IgD-negative memory B cell (primary cell): Measurements from ENCODE around the gene ARHGAP44. TPM values are rescaled to one million over a fixed set of nuclear protein-coding genes. Genes with fewer than 3 reads are reported as not detected.
A peak's percentile ranks its signal among the peaks of the same experiment; 100 is the strongest.
"Not testable (repeated sequence)": the region's sequence is repeated elsewhere in the genome, so short reads cannot be mapped to it uniquely, and the experiment has no call there.

Experiments used
- H3K27ac Mint-ChIP-seq, 3 donors: one replicate each; pipeline ENCODE4 v1.8.0; 2020 to 2022; ENCODE audit warnings: mild to moderate bottlenecking in 3 of 3, mixed read lengths in 3 of 3, moderate library complexity in 1 of 3
- H3K27me3 Mint-ChIP-seq: one replicate; pipeline ENCODE4 v1.8.0; 2021; ENCODE audit warnings: mixed read lengths
- H3K36me3 Mint-ChIP-seq: one replicate; pipeline ENCODE4 v1.8.0; 2020; ENCODE audit warnings: mild to moderate bottlenecking, mixed read lengths
- H3K4me1 Mint-ChIP-seq, 3 donors: one replicate each; pipeline ENCODE4 v1.8.0; 2020 to 2022; ENCODE audit warnings: mixed read lengths in 3 of 3, mild to moderate bottlenecking in 1 of 3
- H3K4me3 Mint-ChIP-seq, 4 donors: one replicate each; pipeline ENCODE4 v1.8.0; 2020 to 2022; ENCODE audit warnings: mild to moderate bottlenecking in 4 of 4, mixed read lengths in 4 of 4, moderate library complexity in 3 of 4
- H3K9me3 Mint-ChIP-seq, 3 donors: one replicate each; pipeline ENCODE4 v1.8.0; 2020 to 2021; ENCODE audit warnings: mixed read lengths in 3 of 3, mild to moderate bottlenecking in 1 of 3
- polyA plus RNA-seq: library from polyadenylated mRNA; unstranded; fragments of 300-500 nt; fragmentation: Illumina TruSeq; gene quantifications from one replicate; pipeline ENCODE4 v1.2.3, GENCODE V29; 2021

ARHGAP44 gene
- polyA plus RNA-seq, 1 donor from 2014 or later: 0.90 TPM

DNA sequence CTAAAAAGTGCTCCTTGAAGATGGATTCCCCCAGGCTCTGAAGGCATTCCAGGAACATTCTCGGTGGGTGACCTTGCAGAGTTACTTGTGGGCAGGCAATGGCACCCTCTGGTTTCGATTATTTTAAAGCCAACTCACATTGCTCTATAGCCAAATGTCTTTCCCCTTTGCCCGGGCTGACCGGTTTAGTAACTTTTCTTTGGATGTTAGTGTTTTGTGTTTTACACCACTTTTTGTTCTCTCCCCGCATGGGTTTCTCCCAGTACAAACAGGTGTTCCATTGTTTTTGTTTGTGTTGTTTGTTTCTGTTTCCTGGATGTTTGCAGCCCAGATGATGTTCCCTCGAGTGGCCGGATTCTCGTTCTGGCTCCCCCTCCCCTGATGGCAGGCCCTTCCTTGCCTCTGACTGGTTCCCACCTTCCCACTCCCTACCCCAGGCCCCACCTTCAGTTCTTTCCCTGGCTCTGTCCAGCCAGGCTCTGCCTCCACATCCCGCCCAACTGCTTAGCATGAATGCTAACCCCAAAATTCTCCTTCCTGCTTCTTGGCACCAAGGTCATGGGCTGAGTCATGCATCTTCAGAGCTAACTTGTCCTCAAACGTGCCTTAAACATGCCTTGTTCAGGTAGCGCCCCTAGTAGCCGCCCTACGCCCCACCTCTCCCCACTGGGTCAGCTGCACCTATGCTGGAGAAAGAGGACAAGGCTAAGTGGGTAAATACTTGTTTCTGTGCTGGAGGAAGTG, 187.9 kb downstream of the ARHGAP44 start:
- Mint-ChIP-seq H3K4me3 (no peak overlapping the region), H3K4me1 (peaks cover 0 to 6% (median 2%) of the 10 kb centered on the region in 3 donors), H3K36me3 (peaks cover 4% of the 10 kb centered on the region), H3K9me3 (no peaks in the 10 kb centered on the region), H3K27me3 (peaks cover 18% of the 10 kb centered on the region), H3K27ac (no peak overlapping the region)

DNA sequence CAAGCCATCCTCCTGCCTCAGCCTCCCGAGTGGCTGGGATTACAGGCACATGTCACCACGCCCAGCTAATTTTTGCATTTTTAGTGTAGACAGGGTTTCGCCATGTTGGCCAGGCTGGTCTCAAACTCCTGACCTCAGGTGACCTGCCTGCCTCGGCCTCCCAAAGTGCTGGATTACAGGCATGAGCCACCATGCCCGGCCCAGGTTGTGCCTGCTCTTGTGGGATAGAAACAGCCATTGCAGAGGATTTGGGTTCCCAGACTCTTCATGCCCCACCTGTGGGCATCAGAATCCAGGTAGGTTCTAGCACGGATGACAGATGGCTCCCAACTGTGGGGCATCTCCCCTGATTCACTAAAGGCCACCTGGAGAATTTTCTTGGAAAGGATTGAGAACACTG, 189.5 kb downstream of the ARHGAP44 start:
- H3K4me1 Mint-ChIP-seq: peaks cover 0 to 11% (median 7%) of the 10 kb centered on the region in 3 donors
- H3K9me3 Mint-ChIP-seq: not testable (repeated sequence)

DNA sequence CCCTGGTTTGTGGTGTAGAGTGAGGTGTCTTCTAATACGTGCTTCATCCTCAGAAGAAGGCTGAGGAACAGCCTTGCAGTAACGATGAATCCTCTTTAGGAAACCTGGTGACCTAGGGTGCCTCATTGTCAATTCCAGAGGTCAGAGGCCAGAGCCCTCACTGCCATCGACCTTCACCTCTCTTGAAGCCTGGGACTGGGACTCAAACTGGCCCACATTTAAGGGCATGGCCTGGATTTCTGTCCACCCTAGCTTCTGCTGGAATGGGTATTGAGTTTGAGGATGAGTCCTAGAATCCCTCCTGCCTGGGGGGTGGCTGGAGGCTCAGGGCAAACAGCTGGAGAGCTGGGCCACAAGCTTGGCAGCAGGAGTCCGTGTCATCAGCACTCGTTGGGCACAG, 189.9 kb downstream of the ARHGAP44 start:
- Mint-ChIP-seq H3K4me1 (peaks cover 0 to 10% (median 7%) of the 10 kb centered on the region in 3 donors), H3K4me3 (no peak overlapping the region), H3K36me3 (peaks cover 4% of the 10 kb centered on the region), H3K27me3 (peaks cover 11% of the 10 kb centered on the region), H3K27ac (no peak overlapping the region), H3K9me3 (peaks cover 0 to 2% (median 0%) of the 10 kb centered on the region in 3 donors)

More for the DNA sequence above, 189.5 kb downstream of the ARHGAP44 start:
- peaks cover 11% of the 10 kb centered on the region for H3K27me3 Mint-ChIP-seq
- not testable (repeated sequence) for H3K27ac Mint-ChIP-seq, H3K4me3 Mint-ChIP-seq, H3K36me3 Mint-ChIP-seq

DNA sequence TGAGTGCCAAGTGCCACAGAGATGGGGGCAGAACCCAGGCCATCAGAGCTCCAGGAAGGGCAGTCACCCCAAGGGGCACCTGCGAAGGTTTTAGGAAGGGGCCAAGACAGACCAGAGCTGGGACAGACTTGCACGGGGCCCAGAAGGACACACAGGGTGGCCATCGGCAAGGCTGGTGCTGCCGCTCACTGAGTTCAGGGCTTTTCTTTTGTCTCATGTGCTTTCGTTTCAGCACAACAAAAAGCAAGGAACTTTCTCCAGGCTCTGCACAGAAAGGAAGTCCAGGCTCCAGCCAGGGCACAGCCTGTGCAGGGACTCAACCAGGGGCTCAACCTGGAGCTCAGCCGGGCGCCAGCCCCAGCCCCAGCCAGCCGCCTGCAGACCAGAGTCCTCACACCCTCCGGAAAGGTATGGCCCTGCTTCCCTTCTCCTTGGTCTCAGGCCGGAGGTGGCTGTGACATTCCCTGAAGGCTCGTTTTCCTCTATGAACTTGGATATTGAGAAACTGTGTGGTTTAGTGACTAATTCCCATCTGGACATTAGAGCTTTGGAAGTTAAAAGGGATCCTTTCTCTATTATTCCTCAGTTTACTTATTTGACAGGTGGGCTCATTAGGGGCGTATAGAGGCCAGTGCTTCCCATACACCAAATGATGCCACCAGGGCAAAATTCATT, 190.7 kb downstream of the ARHGAP44 start:
- Mint-ChIP-seq H3K27ac (no peak overlapping the region), H3K4me3 (no peak overlapping the region)

DNA sequence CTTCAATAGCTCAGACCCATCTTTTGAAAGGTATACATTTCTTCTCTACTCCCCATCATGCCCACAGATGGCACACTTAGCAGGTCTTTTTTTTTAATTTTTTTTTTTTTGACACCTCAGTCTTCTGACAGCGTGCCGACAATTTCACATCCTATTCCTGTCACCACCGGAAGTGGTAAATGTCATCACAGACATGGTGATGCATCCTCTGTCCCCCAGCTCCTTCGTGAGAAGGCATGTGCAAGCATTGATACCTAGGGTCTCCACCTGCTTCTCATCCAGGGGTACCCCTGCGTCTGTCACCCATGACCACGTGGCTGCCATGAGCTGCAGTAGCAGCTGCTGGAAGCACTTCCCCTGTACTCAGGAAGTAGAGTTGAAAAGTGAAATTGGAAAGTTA, 192.9 kb downstream of the ARHGAP44 start:
- peak overlapping the region in 2 of 3 donors; percentile 32 to 76 for H3K27ac Mint-ChIP-seq
- peaks cover 4% of the 10 kb centered on the region for H3K27me3 Mint-ChIP-seq
- peaks cover 0 to 2% (median 0%) of the 10 kb centered on the region in 3 donors for H3K9me3 Mint-ChIP-seq
- H3K36me3 Mint-ChIP-seq: peaks cover 4% of the 10 kb centered on the region
- peaks cover 6 to 8% (median 8%) of the 10 kb centered on the region in 3 donors for H3K4me1 Mint-ChIP-seq
- H3K4me3 Mint-ChIP-seq: no peak overlapping the region

More for the DNA sequence above, 190.7 kb downstream of the ARHGAP44 start:
- Mint-ChIP-seq H3K27me3 (peaks cover 7% of the 10 kb centered on the region), H3K36me3 (peaks cover 4% of the 10 kb centered on the region), H3K9me3 (peaks cover 0 to 2% (median 0%) of the 10 kb centered on the region in 3 donors), H3K4me1 (peaks cover 0 to 8% (median 8%) of the 10 kb centered on the region in 3 donors)

DNA sequence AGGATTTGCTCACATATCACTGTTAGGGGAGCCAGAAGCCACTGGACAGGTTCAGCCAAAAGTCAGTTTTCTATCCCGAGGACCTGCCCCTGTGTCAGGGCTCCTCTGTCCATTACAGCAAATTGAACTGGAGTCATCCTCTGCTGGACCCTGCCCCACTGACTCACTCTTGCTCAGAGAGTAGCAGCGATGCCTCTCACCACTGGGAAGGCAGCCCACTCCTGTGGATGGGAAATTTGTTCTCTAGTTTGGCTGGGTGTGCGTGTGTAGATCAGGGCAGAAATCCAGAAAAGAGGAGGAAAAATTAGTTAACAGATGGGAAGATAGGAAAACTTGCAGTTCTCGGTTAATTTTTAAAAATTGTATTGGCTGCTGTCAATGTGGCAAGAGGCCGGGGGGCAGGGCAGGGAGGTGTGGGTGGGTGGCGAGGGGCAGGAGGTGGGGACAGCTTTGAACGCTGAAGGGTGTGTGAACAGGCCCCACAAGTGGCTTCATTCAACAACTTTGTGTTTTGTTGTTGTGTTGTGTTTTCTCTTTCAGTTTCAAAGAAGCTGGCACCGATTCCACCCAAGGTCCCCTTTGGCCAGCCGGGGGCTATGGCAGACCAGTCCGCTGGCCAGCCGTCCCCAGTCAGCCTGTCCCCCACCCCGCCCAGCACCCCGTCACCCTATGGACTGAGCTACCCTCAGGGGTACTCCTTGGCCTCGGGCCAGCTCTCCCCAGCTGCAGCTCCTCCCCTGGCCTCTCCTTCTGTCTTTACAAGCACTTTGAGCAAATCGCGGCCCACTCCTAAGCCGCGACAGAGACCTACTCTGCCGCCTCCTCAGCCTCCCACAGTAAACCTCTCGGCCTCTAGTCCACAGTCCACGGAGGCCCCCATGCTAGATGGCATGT, 194.9 kb downstream of the ARHGAP44 start:
- H3K36me3 Mint-ChIP-seq: peaks cover 4% of the 10 kb centered on the region
- H3K4me3 Mint-ChIP-seq: peak overlapping the region in 1 of 4 donors; percentile 60
- H3K27me3 Mint-ChIP-seq: peaks cover 4% of the 10 kb centered on the region
- H3K9me3 Mint-ChIP-seq: peaks cover 0 to 2% (median 0%) of the 10 kb centered on the region in 3 donors
- peaks cover 9 to 16% (median 15%) of the 10 kb centered on the region in 3 donors for H3K4me1 Mint-ChIP-seq
- H3K27ac Mint-ChIP-seq: peak overlapping the region in 1 of 3 donors; percentile 50

DNA sequence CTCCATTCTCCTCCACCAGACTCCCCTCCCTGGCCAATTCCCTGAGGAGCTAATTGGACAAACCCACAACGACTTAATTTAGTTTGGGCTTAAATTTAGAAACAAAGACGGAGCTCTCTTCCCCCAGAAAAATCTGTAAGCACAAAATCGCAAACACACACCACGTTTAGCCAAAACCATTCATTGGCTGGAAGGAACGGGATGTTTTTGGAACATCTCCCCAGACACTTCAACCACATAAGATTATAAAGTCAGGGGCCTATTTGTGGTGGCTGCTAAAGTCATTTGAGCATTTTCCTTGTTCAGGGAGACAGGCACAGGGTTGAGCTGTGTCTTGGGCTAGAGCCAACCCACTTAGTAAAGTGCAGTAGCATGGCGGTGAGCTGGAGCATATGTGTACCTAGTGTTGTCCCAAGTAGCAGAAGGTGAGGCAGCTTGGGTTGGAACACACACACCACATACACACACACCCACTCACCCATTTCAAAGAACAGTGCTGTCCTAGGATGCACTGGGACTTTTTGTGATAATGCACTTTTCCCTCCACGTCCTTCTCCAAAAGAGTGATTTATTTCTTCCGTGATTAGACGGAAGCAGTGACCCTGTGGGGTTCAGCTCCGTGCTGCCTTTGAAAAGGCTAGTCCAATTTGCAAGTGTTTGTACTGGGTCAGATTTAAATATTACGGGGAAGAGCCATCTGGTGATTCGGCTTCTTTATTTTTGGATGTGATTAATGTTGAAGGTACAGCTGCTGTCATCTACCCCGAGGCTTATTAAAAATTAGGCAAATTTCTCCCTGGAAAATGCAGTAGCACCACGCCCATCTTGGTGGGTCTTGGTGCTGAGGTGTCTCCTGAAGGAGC, 196.4 kb downstream of the ARHGAP44 start:
- Mint-ChIP-seq H3K36me3 (no peaks in the 10 kb centered on the region), H3K4me1 (peaks cover 10 to 20% (median 16%) of the 10 kb centered on the region in 3 donors), H3K9me3 (peaks cover 0 to 2% (median 0%) of the 10 kb centered on the region in 3 donors), H3K27me3 (peaks cover 4% of the 10 kb centered on the region), H3K4me3 (no peak overlapping the region), H3K27ac (peak overlapping the region in 1 of 3 donors; percentile 45)

DNA sequence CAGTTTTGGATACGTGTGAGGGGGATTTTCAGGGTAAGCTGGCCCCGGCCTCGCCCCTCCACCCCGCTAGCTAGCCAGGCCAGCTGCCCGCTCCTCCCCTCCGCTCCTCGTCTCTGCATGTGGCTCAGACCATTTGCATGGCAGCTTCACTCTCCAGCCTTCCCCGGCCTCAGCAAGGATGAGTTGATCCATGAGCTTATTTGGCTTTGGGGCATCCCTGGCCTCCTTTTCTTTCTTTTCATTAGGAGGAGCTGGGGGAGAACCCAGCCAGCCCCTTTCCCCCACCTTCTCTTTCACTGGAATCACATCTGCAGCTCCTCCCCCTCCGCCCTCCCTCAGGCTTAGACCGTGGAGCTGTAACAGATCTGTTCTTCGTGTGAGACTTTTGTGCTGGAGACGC, 197.8 kb downstream of the ARHGAP44 start:
- Mint-ChIP-seq H3K36me3 (no peaks in the 10 kb centered on the region), H3K4me1 (peaks cover 10 to 17% (median 16%) of the 10 kb centered on the region in 3 donors), H3K4me3 (no peak overlapping the region), H3K27ac (no peak overlapping the region), H3K27me3 (no peaks in the 10 kb centered on the region), H3K9me3 (peaks cover 0 to 2% (median 0%) of the 10 kb centered on the region in 3 donors)

DNA sequence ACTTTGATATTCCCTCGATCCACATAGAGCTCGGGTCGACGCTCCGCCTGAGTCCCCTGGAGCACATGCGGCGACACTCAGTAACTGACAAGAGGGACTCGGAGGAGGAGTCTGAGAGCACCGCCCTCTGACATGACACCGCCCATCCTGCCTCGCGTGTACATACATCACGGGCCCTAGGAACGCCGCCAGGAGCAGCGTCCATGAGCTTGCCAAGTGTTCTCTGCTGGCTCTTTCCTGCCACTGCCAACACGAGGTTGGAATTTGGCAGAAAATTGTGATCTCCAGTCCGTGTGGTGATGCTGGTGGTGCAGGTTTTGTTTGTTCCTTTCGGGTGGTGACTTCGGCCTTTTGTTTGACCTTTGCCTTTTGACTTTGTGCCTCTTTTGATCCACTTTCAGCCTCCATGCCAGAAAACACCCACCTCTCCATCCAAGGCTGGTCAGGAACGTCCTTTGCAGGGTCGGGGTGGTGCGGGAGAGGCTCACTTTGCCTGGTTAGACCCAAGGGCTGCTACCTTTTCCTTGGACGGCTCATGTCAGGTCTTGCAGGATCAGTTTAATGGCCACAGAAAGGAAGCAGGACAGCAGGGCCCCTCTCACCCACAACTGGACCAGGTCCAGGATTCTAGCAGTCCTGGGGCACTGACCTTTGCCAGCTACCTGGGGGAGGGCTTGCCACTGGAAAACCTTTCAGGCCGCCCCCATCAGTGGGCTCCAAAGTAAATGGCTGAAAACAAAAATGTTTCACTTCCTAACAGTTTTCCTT, 200.9 kb downstream of the ARHGAP44 start:
- Mint-ChIP-seq H3K27me3 (no peaks in the 10 kb centered on the region), H3K4me3 (peak overlapping the region in 1 of 4 donors; percentile 1), H3K36me3 (peaks cover 4% of the 10 kb centered on the region), H3K9me3 (no peaks in the 10 kb centered on the region), H3K4me1 (peaks cover 9 to 12% (median 10%) of the 10 kb centered on the region in 3 donors), H3K27ac (peak overlapping the region in 1 of 3 donors; percentile 30)

DNA sequence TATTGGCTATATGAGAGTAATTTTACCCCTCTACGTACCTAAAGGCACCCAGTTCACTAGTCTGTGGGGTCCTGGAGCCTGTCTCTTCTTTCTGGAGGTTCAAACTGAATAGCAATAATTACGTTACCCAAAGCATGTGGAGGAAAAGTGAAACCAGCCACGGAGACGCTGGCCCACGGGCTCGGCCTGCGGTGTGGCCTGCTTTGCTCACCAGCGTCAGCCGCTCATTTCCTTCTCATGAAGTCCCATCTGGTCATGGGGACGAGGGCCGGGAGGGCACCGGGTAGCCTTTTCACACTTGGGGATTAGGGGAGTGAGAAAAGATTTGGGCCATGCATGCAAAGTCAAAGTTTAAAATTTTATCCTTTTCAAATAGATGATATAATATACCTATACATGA, 201.6 kb downstream of the ARHGAP44 start:
- no peaks in the 10 kb centered on the region for H3K9me3 Mint-ChIP-seq
- H3K4me1 Mint-ChIP-seq: peaks cover 4 to 12% (median 9%) of the 10 kb centered on the region in 3 donors
- H3K36me3 Mint-ChIP-seq: peaks cover 4% of the 10 kb centered on the region
- no peaks in the 10 kb centered on the region for H3K27me3 Mint-ChIP-seq
- H3K4me3 Mint-ChIP-seq: no peak overlapping the region
- H3K27ac Mint-ChIP-seq: peak overlapping the region in 1 of 3 donors; percentile 27

DNA sequence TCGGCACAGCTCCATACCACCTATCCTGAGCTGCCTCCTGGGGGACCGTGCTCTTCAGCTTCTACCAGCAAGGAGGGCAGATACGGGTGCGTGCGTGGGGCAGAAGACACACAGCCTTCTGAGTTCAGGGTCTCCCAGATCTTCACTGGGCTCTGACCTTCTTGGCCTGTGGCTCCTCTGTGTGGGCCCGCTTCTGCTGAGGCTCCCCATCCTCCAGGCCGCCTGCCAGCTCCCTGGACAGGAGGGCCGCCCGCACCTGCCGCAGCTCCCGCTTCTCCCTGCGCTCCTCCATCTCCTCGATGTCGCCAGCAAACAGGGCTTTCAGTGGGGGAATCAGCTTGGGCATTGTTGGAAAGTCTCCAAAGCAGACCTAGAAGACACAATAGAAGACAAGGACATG, 203.4 kb downstream of the ARHGAP44 start:
- Mint-ChIP-seq H3K27ac (peak overlapping the region in 1 of 3 donors; percentile 74), H3K9me3 (no peaks in the 10 kb centered on the region), H3K4me1 (peaks cover 4 to 12% (median 9%) of the 10 kb centered on the region in 3 donors), H3K36me3 (peaks cover 4% of the 10 kb centered on the region), H3K4me3 (no peak overlapping the region), H3K27me3 (no peaks in the 10 kb centered on the region)

DNA sequence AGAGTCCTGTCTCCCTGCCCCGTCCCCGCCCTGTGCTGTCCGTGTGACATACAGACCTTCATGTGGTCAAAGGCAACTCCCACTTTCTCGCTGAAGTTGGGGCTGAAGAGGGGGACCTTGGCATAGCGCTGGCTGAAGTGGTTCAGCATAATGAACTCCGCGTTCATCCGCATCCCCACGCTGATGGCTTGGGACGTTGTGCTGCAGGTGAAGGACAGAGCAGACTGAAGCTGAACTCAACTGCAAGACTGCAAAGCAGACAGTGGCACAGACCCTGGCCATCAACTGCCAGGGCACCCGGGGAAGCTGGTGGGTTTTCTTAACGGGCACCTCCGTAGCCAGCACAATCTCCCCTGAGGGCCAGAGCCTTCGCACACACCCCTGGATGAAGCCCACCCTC, 204.3 kb downstream of the ARHGAP44 start:
- peak overlapping the region in 2 of 3 donors; percentile 50 to 67 for H3K27ac Mint-ChIP-seq
- peaks cover 3 to 8% (median 4%) of the 10 kb centered on the region in 3 donors for H3K4me1 Mint-ChIP-seq
- no peak overlapping the region for H3K4me3 Mint-ChIP-seq
- no peaks in the 10 kb centered on the region for H3K9me3 Mint-ChIP-seq
- no peaks in the 10 kb centered on the region for H3K27me3 Mint-ChIP-seq
- H3K36me3 Mint-ChIP-seq: peaks cover 4% of the 10 kb centered on the region

DNA sequence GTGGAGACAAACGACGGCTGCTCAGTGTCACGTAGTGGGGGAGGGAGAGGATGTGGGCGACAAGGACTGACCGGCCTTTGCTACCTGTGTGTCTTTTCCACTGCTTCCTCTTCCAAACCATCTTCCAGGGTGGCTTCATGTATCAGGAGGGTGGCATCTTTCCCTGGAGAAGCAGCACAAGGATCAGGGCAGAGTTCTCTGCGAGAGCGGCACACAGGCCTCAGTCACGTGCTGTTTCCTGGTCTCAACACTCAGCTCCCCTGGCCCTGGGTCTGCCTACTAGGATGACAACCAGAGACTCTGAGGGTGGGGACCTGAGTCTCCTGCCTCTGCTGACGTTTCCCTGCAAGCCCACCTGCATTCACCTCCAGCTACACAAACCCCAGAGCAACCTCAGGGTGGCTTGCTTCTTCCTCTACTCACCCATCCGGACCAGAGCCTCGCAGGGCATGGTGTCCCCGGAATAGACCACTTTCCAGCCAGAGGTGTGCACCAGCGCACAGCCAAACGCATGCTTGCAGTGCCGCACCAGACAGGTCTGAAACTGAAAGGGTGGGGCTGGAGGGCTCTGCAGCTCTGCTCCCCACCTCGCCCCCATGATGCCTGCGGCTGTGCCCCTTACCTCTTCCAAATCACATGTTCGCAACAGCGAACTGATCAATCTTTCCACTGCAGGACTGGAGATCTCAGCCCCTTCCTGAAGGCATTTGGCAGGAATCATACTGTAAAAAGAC, 205.2 kb downstream of the ARHGAP44 start:
- Mint-ChIP-seq H3K4me1 (peaks cover 0 to 4% (median 2%) of the 10 kb centered on the region in 3 donors), H3K27ac (peak overlapping the region in 1 of 3 donors; percentile 32), H3K4me3 (no peak overlapping the region), H3K27me3 (no peaks in the 10 kb centered on the region), H3K36me3 (peaks cover 4% of the 10 kb centered on the region), H3K9me3 (no peaks in the 10 kb centered on the region)
